Measurements from ENCODE around the gene KSR2. TPM values are rescaled to one million over a fixed set of nuclear protein-coding genes. Genes with fewer than 3 reads are reported as not detected.
"Not testable (repeated sequence)": the region's sequence is repeated elsewhere in the genome, so short reads cannot be mapped to it uniquely, and the experiment has no call there.

The KSR2 gene
- total RNA-seq, 4 donors from 2014 or later: under 0.01 to 0.08 (median under 0.01) TPM; not detected in 1

- WGBS, 2 donors (ENCODE audit: low coverage in 1 of 2): 93 to 100% methylated on average over 2 to 3 of the region's 3 CpGs
- no peak for ATAC-seq
- TF ChIP-seq POLR2A (IDR thresholded peaks at IDR 0.05) (no peak), POLR2AphosphoS5 (IDR thresholded peaks at IDR 0.05) (no peak), EP300 (IDR thresholded peaks at IDR 0.05) (no peak)
- TF ChIP-seq, protein P1, sequence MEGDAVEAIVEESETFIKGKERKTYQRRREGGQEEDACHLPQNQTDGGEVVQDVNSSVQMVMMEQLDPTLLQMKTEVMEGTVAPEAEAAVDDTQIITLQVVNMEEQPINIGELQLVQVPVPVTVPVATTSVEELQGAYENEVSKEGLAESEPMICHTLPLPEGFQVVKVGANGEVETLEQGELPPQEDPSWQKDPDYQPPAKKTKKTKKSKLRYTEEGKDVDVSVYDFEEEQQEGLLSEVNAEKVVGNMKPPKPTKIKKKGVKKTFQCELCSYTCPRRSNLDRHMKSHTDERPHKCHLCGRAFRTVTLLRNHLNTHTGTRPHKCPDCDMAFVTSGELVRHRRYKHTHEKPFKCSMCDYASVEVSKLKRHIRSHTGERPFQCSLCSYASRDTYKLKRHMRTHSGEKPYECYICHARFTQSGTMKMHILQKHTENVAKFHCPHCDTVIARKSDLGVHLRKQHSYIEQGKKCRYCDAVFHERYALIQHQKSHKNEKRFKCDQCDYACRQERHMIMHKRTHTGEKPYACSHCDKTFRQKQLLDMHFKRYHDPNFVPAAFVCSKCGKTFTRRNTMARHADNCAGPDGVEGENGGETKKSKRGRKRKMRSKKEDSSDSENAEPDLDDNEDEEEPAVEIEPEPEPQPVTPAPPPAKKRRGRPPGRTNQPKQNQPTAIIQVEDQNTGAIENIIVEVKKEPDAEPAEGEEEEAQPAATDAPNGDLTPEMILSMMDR (IDR thresholded peaks at IDR 0.05): no peak
- no peaks in the 10 kb centered on the region for H3K9me3 ChIP-seq
- peaks cover 0 to 24% (median 6%) of the 10 kb centered on the region in 3 donors for H3K4me1 ChIP-seq
- no peak overlapping the region for H3K27ac ChIP-seq
- peaks cover 3% of the 10 kb centered on the region for H3K27me3 ChIP-seq
- H3K4me3 ChIP-seq: no peak overlapping the region
- H3K36me3 ChIP-seq: no peaks in the 10 kb centered on the region
These were observed 44.5 kb upstream of the KSR2 start for GRCh38 chr12:118013283-118013682.

- Histone ChIP-seq H3K36me3 (no peaks in the 10 kb centered on the region), H3K9me3 (no peaks in the 10 kb centered on the region), H3K4me3 (no peak overlapping the region), H3K27me3 (peaks cover 3% of the 10 kb centered on the region), H3K27ac (no peak overlapping the region), H3K4me1 (peaks cover 0 to 11% (median 0%) of the 10 kb centered on the region in 3 donors)
- no peak for TF ChIP-seq EP300 (IDR thresholded peaks at IDR 0.05)
- no peak for TF ChIP-seq POLR2AphosphoS5 (IDR thresholded peaks at IDR 0.05)
- TF ChIP-seq POLR2A (IDR thresholded peaks at IDR 0.05): no peak
- TF ChIP-seq, protein P1 (IDR thresholded peaks at IDR 0.05): no peak
- 83 to 85% methylated on average over 1 to 3 of the region's 3 CpGs for WGBS, 2 donors (ENCODE audit: low coverage in 1 of 2)
- ATAC-seq: no peak
These were observed 43.2 kb upstream of the KSR2 start for GRCh38 chr12:118011961-118012360.

GRCh38 chr12:118011377-118011776 is 42.6 kb upstream of the KSR2 start:
- 87 to 100% methylated on average over 3 of the region's 3 CpGs for WGBS, 2 donors (ENCODE audit: low coverage in 1 of 2)
- Histone ChIP-seq H3K9me3 (no peaks in the 10 kb centered on the region), H3K27me3 (peaks cover 3% of the 10 kb centered on the region), H3K4me3 (no peak overlapping the region), H3K36me3 (no peaks in the 10 kb centered on the region), H3K4me1 (peaks cover 0 to 8% (median 0%) of the 10 kb centered on the region in 3 donors), H3K27ac (no peak overlapping the region)
- TF ChIP-seq, protein P1 (IDR thresholded peaks at IDR 0.05): no peak
- no peak for ATAC-seq

DNA sequence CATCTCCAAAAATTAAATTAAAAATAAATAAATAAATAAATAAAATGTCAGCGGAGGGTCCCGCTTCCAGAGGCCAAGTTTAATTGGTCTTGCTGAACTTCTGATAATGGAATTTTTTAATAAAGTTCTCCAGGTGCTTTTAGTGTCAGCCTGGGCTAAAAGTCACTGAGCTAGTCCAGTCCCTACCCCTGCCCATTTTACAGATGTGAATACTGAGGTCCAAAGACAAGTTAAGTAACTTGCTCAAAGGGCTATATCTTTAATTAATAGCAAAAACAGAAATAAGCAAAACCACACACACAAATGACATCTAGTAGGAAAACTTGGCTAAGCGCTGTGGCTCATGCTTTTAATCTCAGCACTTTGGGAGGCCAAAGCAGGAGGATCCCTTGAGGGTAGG is 42.1 kb upstream of the KSR2 start:
- WGBS, 2 donors (ENCODE audit: low coverage in 1 of 2): 92 to 95% methylated on average over 2 to 3 of the region's 3 CpGs
- ATAC-seq: no peak
- no peak overlapping the region for H3K4me3 ChIP-seq
- no peaks in the 10 kb centered on the region for H3K9me3 ChIP-seq
- peaks cover 0 to 4% (median 0%) of the 10 kb centered on the region in 3 donors for H3K4me1 ChIP-seq
- H3K27ac ChIP-seq: no peak overlapping the region
- TF ChIP-seq POLR2A (IDR thresholded peaks at IDR 0.05) (no peak), POLR2AphosphoS5 (IDR thresholded peaks at IDR 0.05) (no peak), EP300 (IDR thresholded peaks at IDR 0.05) (no peak)
- TF ChIP-seq, protein P1 (IDR thresholded peaks at IDR 0.05): no peak
- H3K27me3 ChIP-seq: peaks cover 3% of the 10 kb centered on the region
- H3K36me3 ChIP-seq: no peaks in the 10 kb centered on the region

DNA sequence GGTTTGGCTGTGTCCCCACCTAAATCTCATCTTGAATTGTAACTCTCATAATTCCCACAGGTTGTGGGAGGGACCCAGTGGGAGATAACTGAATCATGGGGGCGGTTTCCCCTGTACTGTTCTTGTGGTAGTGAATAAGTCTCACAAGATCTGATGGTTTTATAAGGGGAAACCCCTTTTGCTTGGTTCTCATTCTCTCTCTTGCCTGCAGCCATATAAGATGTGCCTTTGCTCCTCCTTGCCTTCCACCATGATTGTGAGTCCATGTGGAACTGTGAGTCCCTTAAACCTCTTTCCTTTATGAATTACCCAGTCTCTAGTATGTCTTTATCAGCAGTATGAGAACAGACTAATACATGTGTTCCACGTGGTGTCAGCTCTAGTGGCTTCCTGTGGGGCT is 31.0 kb upstream of the KSR2 start:
- not testable (repeated sequence) for H3K36me3 ChIP-seq, H3K9me3 ChIP-seq, H3K27ac ChIP-seq, H3K4me1 ChIP-seq, H3K27me3 ChIP-seq, ATAC-seq, H3K4me3 ChIP-seq
- WGBS, 2 donors (ENCODE audit: low coverage in 1 of 2): 53 to 67% methylated on average over 2 of the region's 2 CpGs
